OCI-LY1 (cell line): ENCODE results near the gene ST6GALNAC2.
"Not testable (repeated sequence)": the region's sequence is repeated elsewhere in the genome, so short reads cannot be mapped to it uniquely, and the experiment has no call there.

Experiments used
- H2AFZ ChIP-seq: fragments of 200-600 bp; sonication (generic), shearing (Covaris generic); 2 replicates; pipeline ENCODE4 v1.6.0; 2014; ENCODE audit warnings: antibody characterized with exemption, mild to moderate bottlenecking, low read length
- H3F3A ChIP-seq: fragments of 200-600 bp; sonication (generic), shearing (Covaris generic); 2 replicates; pipeline ENCODE4 v1.6.0; 2014; ENCODE audit warnings: mild to moderate bottlenecking, antibody characterized with exemption, low read length, moderate library complexity; ENCODE audit not compliant: insufficient read depth
- H3K27ac ChIP-seq: fragments of 200-600 bp; sonication (generic); 2 replicates; pipeline ENCODE4 v1.5.1; 2014; ENCODE audit warnings: low read length, mixed run types, mild to moderate bottlenecking, low read depth; ENCODE audit not compliant: poor library complexity, severe bottlenecking
- H3K27me3 ChIP-seq: fragments of 200-600 bp; sonication (generic); 2 replicates; pipeline ENCODE4 v1.6.0; 2014; ENCODE audit warnings: antibody characterized with exemption, mild to moderate bottlenecking, low read length, moderate library complexity; ENCODE audit not compliant: insufficient read depth
- H3K36me3 ChIP-seq: fragments of 200-600 bp; sonication (generic); 2 replicates; pipeline ENCODE4 v1.6.1; 2014; ENCODE audit warnings: mild to moderate bottlenecking, antibody characterized with exemption, low read length, moderate library complexity, mixed read lengths; ENCODE audit not compliant: insufficient read depth
- H3K4me1 ChIP-seq: fragments of 200-600 bp; sonication (generic); 2 replicates; pipeline ENCODE4 v1.5.1; 2014; ENCODE audit warnings: mild to moderate bottlenecking, low read length, moderate library complexity; ENCODE audit not compliant: insufficient read depth, severe bottlenecking
- H3K4me2 ChIP-seq: fragments of 200-600 bp; sonication (generic), shearing (Covaris generic); 2 replicates; pipeline ENCODE4 v1.6.1; 2014; ENCODE audit warnings: low read length
- H3K4me3 ChIP-seq: fragments of 200-600 bp; sonication (generic); 2 replicates; pipeline ENCODE4 v1.5.1; 2014; ENCODE audit warnings: low read length, low read depth, mild to moderate bottlenecking, mixed read lengths; ENCODE audit not compliant: poor library complexity, severe bottlenecking
- H3K79me2 ChIP-seq: fragments of 200-600 bp; shearing (Covaris generic); 2 replicates; pipeline ENCODE4 v1.6.1; 2016; ENCODE audit warnings: mixed run types, low read length, mixed read lengths; ENCODE audit not compliant: insufficient read depth
- H3K9ac ChIP-seq: fragments of 200-600 bp; sonication (generic), shearing (Covaris generic); 2 replicates; pipeline ENCODE4 v1.6.1; 2014; ENCODE audit warnings: mild to moderate bottlenecking, low read length, mixed read lengths
- H3K9me2 ChIP-seq: fragments of 200-600 bp; sonication (generic), shearing (Covaris generic); 2 replicates; pipeline ENCODE4 v1.6.1; 2014; ENCODE audit warnings: low read depth, mild to moderate bottlenecking, low read length, mixed read lengths
- H3K9me3 ChIP-seq: fragments of 200-600 bp; shearing (Covaris generic); 2 replicates; pipeline ENCODE4 v1.6.1; 2014; ENCODE audit warnings: low read length, mixed read lengths
- H4K20me1 ChIP-seq: fragments of 200-600 bp; sonication (generic), shearing (Covaris generic); 2 replicates; pipeline ENCODE4 v1.6.0; 2016; ENCODE audit warnings: mild to moderate bottlenecking, low read length; ENCODE audit not compliant: insufficient read depth
- CTCF ChIP-seq: fragments of 200-600 bp; sonication (generic), shearing (Covaris generic); IDR thresholded peaks from 2 replicates; pipeline ENCODE4 v1.5.1; 2017; ENCODE audit warnings: mild to moderate bottlenecking, antibody characterized with exemption, low read length, moderate library complexity, mixed read lengths
- EZH2 ChIP-seq: fragments of 200-600 bp; sonication (generic), shearing (Covaris generic); IDR thresholded peaks from 2 replicates; pipeline ENCODE4 v1.8.0; 2017; ENCODE audit warnings: borderline replicate concordance, mixed run types, mild to moderate bottlenecking, antibody characterized with exemption, low read length, moderate library complexity, mixed read lengths

Gene ST6GALNAC2

GRCh38 chr17:76535788-76536510, 49.7 kb downstream of the ST6GALNAC2 start:
- H2AFZ ChIP-seq, result no peak overlapping the region
- H3K9ac ChIP-seq, result no peak overlapping the region
- H3K9me2 ChIP-seq, result no peaks in the 10 kb centered on the region
- no peak overlapping the region for H3K4me2 ChIP-seq
- TF ChIP-seq EZH2, result no peak
- TF ChIP-seq CTCF, result no peak
- H3F3A ChIP-seq, result no peaks in the 10 kb centered on the region
- H4K20me1 ChIP-seq, result no peaks in the 10 kb centered on the region
- H3K9me3 ChIP-seq, result no peaks in the 10 kb centered on the region
- no peaks in the 10 kb centered on the region for H3K79me2 ChIP-seq
- H3K27ac ChIP-seq, result no peak overlapping the region
- no peaks in the 10 kb centered on the region for H3K36me3 ChIP-seq
- no peak overlapping the region for H3K4me3 ChIP-seq
- peaks cover 6% of the 10 kb centered on the region for H3K4me1 ChIP-seq
- no peaks in the 10 kb centered on the region; the same call in 1 of the 2 replicates for H3K27me3 ChIP-seq

GRCh38 chr17:76534831-76535732, 50.6 kb downstream of the ST6GALNAC2 start:
- Histone ChIP-seq H3F3A (no peaks in the 10 kb centered on the region), H3K79me2 (no peaks in the 10 kb centered on the region), H3K4me3 (no peak overlapping the region), H3K9me3 (no peaks in the 10 kb centered on the region), H3K27me3 (no peaks in the 10 kb centered on the region; the same call in 1 of the 2 replicates), H3K9me2 (no peaks in the 10 kb centered on the region), H3K36me3 (no peaks in the 10 kb centered on the region), H3K27ac (no peak overlapping the region), H3K4me1 (peaks cover 14% of the 10 kb centered on the region), H4K20me1 (no peaks in the 10 kb centered on the region), H3K9ac (no peak overlapping the region), H2AFZ (no peak overlapping the region), H3K4me2 (no peak overlapping the region)
- TF ChIP-seq CTCF (no peak), EZH2 (no peak)

- H2AFZ ChIP-seq, H3K9me3 ChIP-seq, H3K4me3 ChIP-seq, H3K4me2 ChIP-seq, H3K79me2 ChIP-seq, H3K36me3 ChIP-seq, H3K9ac ChIP-seq, H3K27me3 ChIP-seq, H4K20me1 ChIP-seq, H3K9me2 ChIP-seq, H3F3A ChIP-seq, H3K27ac ChIP-seq: not testable (repeated sequence)
- H3K4me1 ChIP-seq, result peaks cover 27% of the 10 kb centered on the region
These were observed 51.9 kb downstream of the ST6GALNAC2 start for GRCh38 chr17:76533640-76534359.
